GM19351 (cell line): ENCODE measurements around the gene AGAP1.
"Not testable (repeated sequence)": the region's sequence is repeated elsewhere in the genome, so short reads cannot be mapped to it uniquely, and the experiment has no call there.

Source experiments
- ATAC-seq: cut with Tn5 transposase; IDR thresholded peaks from one replicate; pipeline ENCODE4 v1.9.1; 2021; ENCODE audit warnings: mild to moderate bottlenecking, moderate library complexity; ENCODE audit not compliant: unreplicated experiment

AGAP1 gene

GRCh38 chr2:236073246-236073645, 579.4 kb downstream of the AGAP1 start:
- no peak for ATAC-seq

GRCh38 chr2:236073867-236074655, 580.2 kb downstream of the AGAP1 start:
- ATAC-seq = no peak

- no peak for ATAC-seq
Observed at GRCh38 chr2:236075802-236076201, 582.0 kb downstream of the AGAP1 start.

GRCh38 chr2:236078297-236079255, 584.7 kb downstream of the AGAP1 start:
- ATAC-seq = no peak

- no peak for ATAC-seq
Observed at GRCh38 chr2:236080412-236080811, 586.6 kb downstream of the AGAP1 start.

GRCh38 chr2:236081171-236081570, 587.3 kb downstream of the AGAP1 start:
- no peak for ATAC-seq

GRCh38 chr2:236082061-236082460, 588.2 kb downstream of the AGAP1 start:
- no peak for ATAC-seq

- no peak for ATAC-seq
Observed at GRCh38 chr2:236083934-236084333, 590.1 kb downstream of the AGAP1 start.

- ATAC-seq = no peak
Observed at GRCh38 chr2:236085211-236085610, 591.4 kb downstream of the AGAP1 start.

- no peak for ATAC-seq
Observed at GRCh38 chr2:236085647-236086046, 591.8 kb downstream of the AGAP1 start.

GRCh38 chr2:236086403-236086970, 592.6 kb downstream of the AGAP1 start:
- ATAC-seq = no peak

- ATAC-seq = no peak
Observed at GRCh38 chr2:236086971-236087465, 593.2 kb downstream of the AGAP1 start.

GRCh38 chr2:236088368-236089057, 594.7 kb downstream of the AGAP1 start:
- ATAC-seq = no peak

GRCh38 chr2:236089271-236090026, 595.6 kb downstream of the AGAP1 start:
- ATAC-seq = no peak

- ATAC-seq = no peak
Observed at GRCh38 chr2:236090027-236090382, 596.2 kb downstream of the AGAP1 start.

- ATAC-seq = not testable (repeated sequence)
Observed at GRCh38 chr2:236090826-236091225, 597.0 kb downstream of the AGAP1 start.

GRCh38 chr2:236092714-236093113, 598.9 kb downstream of the AGAP1 start:
- ATAC-seq = no peak

- no peak for ATAC-seq
Observed at GRCh38 chr2:236093134-236093533, 599.3 kb downstream of the AGAP1 start.

- ATAC-seq = no peak
Observed at GRCh38 chr2:236095504-236095903, 601.7 kb downstream of the AGAP1 start.

GRCh38 chr2:236101311-236101950, 607.6 kb downstream of the AGAP1 start:
- ATAC-seq = no peak
